HCT116 (cell line): Measurements from ENCODE around the gene SIX5. TPM values are rescaled to one million over a fixed set of nuclear protein-coding genes. Genes with fewer than 3 reads are reported as not detected.

Source experiments
- ATAC-seq: fragments of 200-7000 bp; cut with Tn5 transposase; 2 replicates; pipeline ENCODE4 v1.9.1; 2020; ENCODE audit warnings: mild to moderate bottlenecking, moderate library complexity
- BruUV-seq: library from RNA; stranded (reverse); fragments of 400-500 nt; replicated peaks from 2 replicates; lab custom pipeline; 2021; lab: Mats Ljungman, UMichigan
- CTCF ChIA-PET: fragments of 300-600 bp; sonication (Branson Sonifier 250); formaldehyde crosslinking; loops from one replicate; lab custom pipeline; 2021; ENCODE audit warnings: antibody characterized with exemption; lab: Charles Lee
- POLR2A ChIA-PET: fragments of 300-600, 350-600 bp; sonication (Branson Sonifier 250); formaldehyde crosslinking; loops from one replicate; lab custom pipeline; 2021; ENCODE audit warnings: antibody characterized with exemption; lab: Charles Lee
- RAD21 ChIA-PET, 2 experiments: fragments of 300-600 bp; sonication (Branson Sonifier 250); formaldehyde crosslinking; loops; one replicate each; lab custom pipeline; 2023; ENCODE audit warnings: low total read pairs in 2 of 2; ENCODE audit not compliant: uncharacterized antibody in 2 of 2, unreplicated experiment in 2 of 2, low non-redundant PET in 1 of 2; lab: Charles Lee
- DNase-seq: peaks from one replicate; pipeline ENCODE4 v3.0.0-alpha.2; 2010; ENCODE audit warnings: low read depth, low spot score
- H2AFZ ChIP-seq: fragments of 200-600 bp; shearing (Covaris generic), sonication (generic); 2 replicates; pipeline ENCODE4 v1.6.1; 2017; ENCODE audit warnings: low read depth, mixed run types, mixed read lengths, antibody characterized with exemption, low read length; ENCODE audit not compliant: poor library complexity, severe bottlenecking
- H3K27ac ChIP-seq: 2 replicates; pipeline ENCODE4 v1.5.1; 2012; ENCODE audit warnings: low read depth, low read length
- H3K27me3 ChIP-seq: fragments of 200-600 bp; sonication (generic); 2 replicates; pipeline ENCODE4 v1.6.1; 2016; ENCODE audit warnings: mixed run types, low read length, mixed read lengths; ENCODE audit not compliant: insufficient read depth
- H3K36me3 ChIP-seq, 2 experiments: fragments of 200-500 bp in 1 of 2; fragments of 200-600 bp in 1 of 2; sonication (Bioruptor generic) in 1 of 2; sonication (generic) in 1 of 2; 2 replicates each; pipeline versions ENCODE4 v1.5.1 to v1.6.1; 2014 to 2016; ENCODE audit warnings: low read length in 2 of 2, inconsistent platforms in 1 of 2, mixed read lengths in 1 of 2, mixed run types in 1 of 2; ENCODE audit not compliant: insufficient read depth in 2 of 2, control insufficient read depth in 1 of 2
- H3K4me1 ChIP-seq, 2 experiments: fragments of 200-600 bp in 1 of 2; sonication (generic) in 1 of 2; 2 replicates each; pipeline versions ENCODE4 v1.5.1 to v1.6.1; 2012 to 2017; ENCODE audit warnings: low read length in 2 of 2, inconsistent platforms in 1 of 2, mild to moderate bottlenecking in 1 of 2, mixed read lengths in 1 of 2, mixed run types in 1 of 2, moderate library complexity in 1 of 2; ENCODE audit not compliant: insufficient read depth in 2 of 2, control insufficient read depth in 1 of 2
- H3K4me2 ChIP-seq: fragments of 200-600 bp; sonication (generic); 2 replicates; pipeline ENCODE4 v1.6.1; 2017; ENCODE audit warnings: mixed run types, low read length, mixed read lengths
- H3K4me3 ChIP-seq, 2 experiments: fragments of 200-600 bp in 1 of 2; sonication (generic) in 1 of 2; replicated peaks in 1 of 2; 2 replicates each; pipeline ENCODE4 v1.5.1; 2011 to 2016; ENCODE audit warnings: low read length in 2 of 2, control low read depth in 1 of 2, low read depth in 1 of 2, mild to moderate bottlenecking in 1 of 2, mixed read lengths in 1 of 2, mixed run types in 1 of 2
- H3K79me2 ChIP-seq: fragments of 200-600 bp; sonication (generic); 2 replicates; pipeline ENCODE4 v1.6.1; 2017; ENCODE audit warnings: mild to moderate bottlenecking, mixed run types, low read length, moderate library complexity, mixed read lengths; ENCODE audit not compliant: insufficient read depth
- H3K9ac ChIP-seq: fragments of 200-600 bp; sonication (generic); 2 replicates; pipeline ENCODE4 v1.6.1; 2016; ENCODE audit warnings: low read length, mixed read lengths
- H3K9me2 ChIP-seq: fragments of 200-600 bp; sonication (generic), shearing (Covaris generic); 2 replicates; pipeline ENCODE4 v1.6.1; 2017; ENCODE audit warnings: mixed run types, mild to moderate bottlenecking, moderate library complexity; ENCODE audit not compliant: insufficient read depth
- H3K9me3 ChIP-seq, 2 experiments: fragments of 200-500 bp in 1 of 2; fragments of 200-600 bp in 1 of 2; sonication (Bioruptor generic) in 1 of 2; sonication (generic) in 1 of 2; 2 replicates each; pipeline ENCODE4 v1.6.1; 2014 to 2017; ENCODE audit warnings: low read length in 2 of 2, mixed read lengths in 2 of 2, inconsistent platforms in 1 of 2, low read depth in 1 of 2, mild to moderate bottlenecking in 1 of 2, mixed run types in 1 of 2, moderate library complexity in 1 of 2; ENCODE audit not compliant: control insufficient read depth in 1 of 2, insufficient read depth in 1 of 2
- H4K20me1 ChIP-seq: fragments of 200-600 bp; sonication (generic), shearing (Covaris generic); 2 replicates; pipeline ENCODE4 v1.6.1; 2017; ENCODE audit warnings: mixed run types, mild to moderate bottlenecking, moderate library complexity; ENCODE audit not compliant: insufficient read depth
- CBX3 ChIP-seq: IDR thresholded peaks from 2 replicates; pipeline ENCODE4 v1.6.1; 2012; ENCODE audit warnings: low read depth
- CEBPB ChIP-seq: IDR thresholded peaks from 2 replicates; pipeline ENCODE4 v1.6.1; 2012; ENCODE audit warnings: low read depth
- EGR1 ChIP-seq: IDR thresholded peaks from 2 replicates; pipeline ENCODE4 v1.6.1; 2012; ENCODE audit warnings: low read depth
- ELF1 ChIP-seq: IDR thresholded peaks from 2 replicates; pipeline ENCODE4 v1.6.1; 2012; ENCODE audit warnings: low read depth, borderline replicate concordance
- EZH2 ChIP-seq: fragments of 200-600 bp; sonication (generic); IDR thresholded peaks from 2 replicates; pipeline ENCODE4 v1.6.1; 2017; ENCODE audit warnings: antibody characterized with exemption, mixed run types
- EZH2phosphoT487 ChIP-seq: fragments of 200-600 bp; IDR thresholded peaks from 2 replicates; pipeline ENCODE4 v1.6.1; 2018; ENCODE audit warnings: antibody characterized with exemption, borderline replicate concordance
- POLR2A ChIP-seq: IDR thresholded peaks from 2 replicates; pipeline ENCODE4 v1.7.0; 2011; ENCODE audit warnings: borderline replicate concordance; ENCODE audit not compliant: insufficient read depth, insufficient read length; ENCODE audit errors: extremely low read depth
- POLR2AphosphoS5 ChIP-seq: IDR thresholded peaks from 2 replicates; pipeline ENCODE4 v1.6.1; 2011; ENCODE audit warnings: mild to moderate bottlenecking, low read depth, low read length, moderate library complexity
- RAD21 ChIP-seq: IDR thresholded peaks from 2 replicates; pipeline ENCODE4 v1.6.1; 2012; ENCODE audit warnings: low read depth, mild to moderate bottlenecking
- TCF7L2 ChIP-seq: IDR thresholded peaks from 2 replicates; pipeline ENCODE4 v1.7.0; 2011; ENCODE audit warnings: borderline replicate concordance, inconsistent platforms; ENCODE audit not compliant: insufficient read depth, insufficient read length; ENCODE audit errors: extremely low read depth
- ZNF274 ChIP-seq: fragments of 200-500 bp; sonication (Bioruptor generic); IDR thresholded peaks from 2 replicates; pipeline ENCODE4 v1.6.1; 2014; ENCODE audit warnings: mild to moderate bottlenecking, low read depth, low read length, inconsistent platforms
- intact Hi-C: fragments of 100-400 bp; cut with micrococcal nuclease; formaldehyde crosslinking; loops from 2 replicates; pipeline ENCODE4 v1.10.0; 2022
- total RNA-seq: library from RNA; stranded (reverse); gene quantifications from one replicate; pipeline ENCODE4 v1.2.1, GENCODE V29; 2021; ENCODE audit not compliant: unreplicated experiment
- TF ChIP-seq, protein P1 (sequence below): IDR thresholded peaks from 2 replicates; pipeline ENCODE4 v1.6.1; 2012; ENCODE audit warnings: low read depth
- TF ChIP-seq, protein P2 (sequence below): IDR thresholded peaks from 2 replicates; pipeline ENCODE4 v1.6.1; 2012
- TF ChIP-seq, protein P3 (sequence below): IDR thresholded peaks from 2 replicates; pipeline ENCODE4 v1.6.1; 2012

Gene SIX5
- total RNA-seq, 1 experiment from 2014 or later: 18.3 TPM

DNA sequence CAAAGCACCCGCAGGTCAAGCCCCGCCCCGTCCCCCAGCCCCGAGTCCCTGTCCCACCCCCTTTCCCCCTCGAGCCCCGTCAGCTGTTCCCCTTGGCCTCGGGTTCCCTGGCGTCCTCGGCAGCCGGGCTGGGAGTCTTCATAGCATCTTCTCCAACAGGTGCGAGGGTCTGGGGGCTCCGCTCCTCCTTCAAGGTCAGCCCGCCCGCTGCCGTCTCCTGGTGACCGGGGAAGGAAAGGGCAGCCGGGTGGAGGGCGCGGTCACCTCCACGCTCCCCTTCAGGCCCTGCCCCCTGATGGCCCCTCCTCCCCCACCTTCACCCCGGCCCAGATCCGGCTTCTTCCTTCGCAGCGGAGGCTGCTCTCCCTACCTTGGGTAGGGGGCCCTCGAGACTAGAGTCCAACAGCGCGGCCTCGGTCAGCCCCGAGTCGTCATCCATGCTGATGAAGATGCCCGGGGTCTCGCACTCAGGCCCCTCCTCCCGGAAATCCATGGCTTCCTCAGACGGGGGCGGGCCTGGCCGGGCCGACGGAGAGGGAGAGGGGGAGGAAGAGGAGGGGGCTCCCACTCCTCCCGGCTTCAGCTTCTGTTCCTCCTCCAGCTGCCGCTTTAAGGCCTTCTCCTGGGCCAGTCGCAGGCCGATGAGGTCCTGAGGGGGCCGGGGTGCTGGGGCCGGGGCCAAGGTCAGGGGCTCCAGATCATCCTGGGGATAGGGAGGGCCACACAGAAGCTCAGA, 46.6 kb upstream of the SIX5 start:
- Histone ChIP-seq H3K4me3 (no peak overlapping the region), H3K4me2 (no peak overlapping the region), H3K27ac (no peak overlapping the region), H3K4me1 (peaks cover 3 to 11% of the 10 kb centered on the region in 2 experiments; a peak in 3 of 4 replicates), H3K79me2 (no peaks in the 10 kb centered on the region), H3K9me2 (no peaks in the 10 kb centered on the region), H3K36me3 (peaks cover 5 to 8% of the 10 kb centered on the region in 2 experiments; a peak in 3 of 4 replicates), H3K27me3 (no peaks in the 10 kb centered on the region), H3K9me3 (no peaks in the 10 kb centered on the region), H2AFZ (no peak overlapping the region), H3K9ac (no peak overlapping the region), H4K20me1 (no peaks in the 10 kb centered on the region)
- RAD21 ChIA-PET: no interaction called here
- ATAC-seq (no peak), DNase-seq (no peak)
- BruUV-seq: TSS peak; percentile 38
- intact Hi-C loops: no loop called here
- CTCF ChIA-PET: interaction anchor here (1.8 to 3.8 kb wide), 2 partner anchors 10 to 262 kb away, joined by 17 to 21 read pairs; no protein-coding TSS in a partner anchor
- TF ChIP-seq EGR1 (no peak), POLR2AphosphoS5 (no peak), POLR2A (no peak), CBX3 (no peak), CEBPB (no peak), ELF1 (no peak), EZH2phosphoT487 (no peak), ZNF274 (no peak), RAD21 (no peak), TCF7L2 (no peak), EZH2 (no peak)
- TF ChIP-seq, protein P1, sequence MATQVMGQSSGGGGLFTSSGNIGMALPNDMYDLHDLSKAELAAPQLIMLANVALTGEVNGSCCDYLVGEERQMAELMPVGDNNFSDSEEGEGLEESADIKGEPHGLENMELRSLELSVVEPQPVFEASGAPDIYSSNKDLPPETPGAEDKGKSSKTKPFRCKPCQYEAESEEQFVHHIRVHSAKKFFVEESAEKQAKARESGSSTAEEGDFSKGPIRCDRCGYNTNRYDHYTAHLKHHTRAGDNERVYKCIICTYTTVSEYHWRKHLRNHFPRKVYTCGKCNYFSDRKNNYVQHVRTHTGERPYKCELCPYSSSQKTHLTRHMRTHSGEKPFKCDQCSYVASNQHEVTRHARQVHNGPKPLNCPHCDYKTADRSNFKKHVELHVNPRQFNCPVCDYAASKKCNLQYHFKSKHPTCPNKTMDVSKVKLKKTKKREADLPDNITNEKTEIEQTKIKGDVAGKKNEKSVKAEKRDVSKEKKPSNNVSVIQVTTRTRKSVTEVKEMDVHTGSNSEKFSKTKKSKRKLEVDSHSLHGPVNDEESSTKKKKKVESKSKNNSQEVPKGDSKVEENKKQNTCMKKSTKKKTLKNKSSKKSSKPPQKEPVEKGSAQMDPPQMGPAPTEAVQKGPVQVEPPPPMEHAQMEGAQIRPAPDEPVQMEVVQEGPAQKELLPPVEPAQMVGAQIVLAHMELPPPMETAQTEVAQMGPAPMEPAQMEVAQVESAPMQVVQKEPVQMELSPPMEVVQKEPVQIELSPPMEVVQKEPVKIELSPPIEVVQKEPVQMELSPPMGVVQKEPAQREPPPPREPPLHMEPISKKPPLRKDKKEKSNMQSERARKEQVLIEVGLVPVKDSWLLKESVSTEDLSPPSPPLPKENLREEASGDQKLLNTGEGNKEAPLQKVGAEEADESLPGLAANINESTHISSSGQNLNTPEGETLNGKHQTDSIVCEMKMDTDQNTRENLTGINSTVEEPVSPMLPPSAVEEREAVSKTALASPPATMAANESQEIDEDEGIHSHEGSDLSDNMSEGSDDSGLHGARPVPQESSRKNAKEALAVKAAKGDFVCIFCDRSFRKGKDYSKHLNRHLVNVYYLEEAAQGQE: no peak
- TF ChIP-seq, protein P2, sequence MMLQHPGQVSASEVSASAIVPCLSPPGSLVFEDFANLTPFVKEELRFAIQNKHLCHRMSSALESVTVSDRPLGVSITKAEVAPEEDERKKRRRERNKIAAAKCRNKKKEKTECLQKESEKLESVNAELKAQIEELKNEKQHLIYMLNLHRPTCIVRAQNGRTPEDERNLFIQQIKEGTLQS: no peak
- TF ChIP-seq, protein P3, sequence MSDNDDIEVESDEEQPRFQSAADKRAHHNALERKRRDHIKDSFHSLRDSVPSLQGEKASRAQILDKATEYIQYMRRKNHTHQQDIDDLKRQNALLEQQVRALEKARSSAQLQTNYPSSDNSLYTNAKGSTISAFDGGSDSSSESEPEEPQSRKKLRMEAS: no peak
- TF ChIP-seq, all 23 proteins: peak for 0
- POLR2A ChIA-PET: no interaction called here
